Chondrocyte (in vitro differentiated cells): ENCODE data around the gene B3GAT1. TPM values are rescaled to one million over a fixed set of nuclear protein-coding genes. Genes with fewer than 3 reads are reported as not detected.
"Not testable (repeated sequence)": the region's sequence is repeated elsewhere in the genome, so short reads cannot be mapped to it uniquely, and the experiment has no call there.

Experiments
- DNase-seq: peaks from one replicate; pipeline ENCODE4 v3.0.0; 2021; ENCODE audit warnings: mixed read lengths, low spot score
- H3K27ac Mint-ChIP-seq: one replicate; pipeline ENCODE4 v1.8.0; 2021; ENCODE audit warnings: mild to moderate bottlenecking, moderate library complexity, mixed read lengths; ENCODE audit not compliant: unreplicated experiment
- H3K27me3 Mint-ChIP-seq: 2 replicates; pipeline ENCODE4 v1.8.0; 2021; ENCODE audit warnings: low read depth, mixed read lengths
- H3K36me3 Mint-ChIP-seq: 2 replicates; pipeline ENCODE4 v1.8.0; 2021; ENCODE audit warnings: low read depth, mixed read lengths
- H3K4me1 Mint-ChIP-seq: 2 replicates; pipeline ENCODE4 v1.8.0; 2021; ENCODE audit warnings: low read depth, mild to moderate bottlenecking, mixed read lengths
- H3K4me3 Mint-ChIP-seq: one replicate; pipeline ENCODE4 v1.8.0; 2021; ENCODE audit warnings: mild to moderate bottlenecking, moderate library complexity, mixed read lengths; ENCODE audit not compliant: unreplicated experiment
- H3K9me3 Mint-ChIP-seq: 2 replicates; pipeline ENCODE4 v1.8.0; 2021; ENCODE audit warnings: low read depth, mixed read lengths
- total RNA-seq: library from RNA; stranded (reverse); gene quantifications from 3 replicates; pipeline ENCODE4 v1.2.1, GENCODE V29; 2021
- TF ChIP-seq, protein P1 (sequence below): fragments of 200-600 bp; sonication (generic); IDR thresholded peaks from 2 replicates; pipeline ENCODE4 v1.5.0; 2021; ENCODE audit warnings: antibody characterized with exemption, mild to moderate bottlenecking, moderate library complexity

B3GAT1 gene
- total RNA-seq, 1 donor from 2014 or later, result 0.37 TPM

- peaks cover 2% of the 10 kb centered on the region for H3K36me3 Mint-ChIP-seq
- DNase-seq, result no peak
- H3K27ac Mint-ChIP-seq, result no peak overlapping the region
- TF ChIP-seq, protein P1, sequence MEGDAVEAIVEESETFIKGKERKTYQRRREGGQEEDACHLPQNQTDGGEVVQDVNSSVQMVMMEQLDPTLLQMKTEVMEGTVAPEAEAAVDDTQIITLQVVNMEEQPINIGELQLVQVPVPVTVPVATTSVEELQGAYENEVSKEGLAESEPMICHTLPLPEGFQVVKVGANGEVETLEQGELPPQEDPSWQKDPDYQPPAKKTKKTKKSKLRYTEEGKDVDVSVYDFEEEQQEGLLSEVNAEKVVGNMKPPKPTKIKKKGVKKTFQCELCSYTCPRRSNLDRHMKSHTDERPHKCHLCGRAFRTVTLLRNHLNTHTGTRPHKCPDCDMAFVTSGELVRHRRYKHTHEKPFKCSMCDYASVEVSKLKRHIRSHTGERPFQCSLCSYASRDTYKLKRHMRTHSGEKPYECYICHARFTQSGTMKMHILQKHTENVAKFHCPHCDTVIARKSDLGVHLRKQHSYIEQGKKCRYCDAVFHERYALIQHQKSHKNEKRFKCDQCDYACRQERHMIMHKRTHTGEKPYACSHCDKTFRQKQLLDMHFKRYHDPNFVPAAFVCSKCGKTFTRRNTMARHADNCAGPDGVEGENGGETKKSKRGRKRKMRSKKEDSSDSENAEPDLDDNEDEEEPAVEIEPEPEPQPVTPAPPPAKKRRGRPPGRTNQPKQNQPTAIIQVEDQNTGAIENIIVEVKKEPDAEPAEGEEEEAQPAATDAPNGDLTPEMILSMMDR, result no peak
- H3K4me3 Mint-ChIP-seq, result no peak overlapping the region
- H3K9me3 Mint-ChIP-seq, result no peaks in the 10 kb centered on the region
- H3K27me3 Mint-ChIP-seq, result peaks cover 27% of the 10 kb centered on the region
- H3K4me1 Mint-ChIP-seq, result peaks cover 9% of the 10 kb centered on the region
Measured at GRCh38 chr11:134346976-134347350, 65.1 kb downstream of the B3GAT1 start.

DNA sequence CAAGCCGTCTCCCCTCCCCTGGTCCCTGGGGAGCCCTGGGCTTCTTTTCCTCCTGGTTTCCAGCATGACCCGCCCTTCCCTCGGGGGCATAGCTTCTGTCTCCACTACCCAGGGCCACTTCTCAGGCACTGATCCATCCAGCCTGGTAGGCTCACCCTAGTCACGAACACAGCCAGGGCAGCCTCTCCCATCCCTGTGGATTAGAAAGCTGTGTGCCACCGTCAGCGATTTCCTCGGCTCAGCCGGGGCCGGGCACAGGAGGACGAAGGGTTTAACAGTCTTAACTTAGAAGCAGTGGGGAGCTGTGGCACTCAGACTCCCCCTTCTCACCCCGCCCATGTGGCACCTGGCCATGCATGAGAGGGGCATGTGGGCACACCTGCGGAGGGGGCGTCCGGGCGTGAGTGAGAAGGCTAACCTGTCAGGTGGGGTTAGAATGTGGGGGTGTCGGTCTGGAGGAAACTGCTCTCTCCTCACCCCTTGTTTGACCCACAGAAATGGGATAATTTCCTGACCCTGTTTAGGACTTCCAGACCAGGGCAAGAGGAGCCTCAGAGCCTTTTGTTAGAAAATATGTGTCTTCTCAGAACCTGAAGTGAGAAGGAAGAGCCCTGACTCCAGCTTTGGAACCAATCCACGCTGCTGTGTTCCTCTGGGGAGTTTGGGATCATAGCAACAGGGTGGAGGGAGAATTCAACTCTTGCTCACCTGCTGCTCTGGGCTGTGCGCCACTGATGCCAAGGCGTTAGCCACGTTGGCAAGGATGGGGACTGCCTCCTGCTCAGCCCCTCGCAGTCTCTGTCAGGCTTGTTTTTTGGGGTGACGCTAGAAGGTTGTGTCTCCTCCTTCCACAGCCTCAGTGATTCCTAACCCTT, 65.7 kb downstream of the B3GAT1 start:
- peaks cover 9% of the 10 kb centered on the region for H3K4me1 Mint-ChIP-seq
- no peak for DNase-seq
- H3K27me3 Mint-ChIP-seq, result peaks cover 27% of the 10 kb centered on the region
- H3K4me3 Mint-ChIP-seq, result no peak overlapping the region
- H3K36me3 Mint-ChIP-seq, result peaks cover 2% of the 10 kb centered on the region
- TF ChIP-seq, protein P1, result no peak
- no peak overlapping the region for H3K27ac Mint-ChIP-seq
- H3K9me3 Mint-ChIP-seq, result no peaks in the 10 kb centered on the region

- no peaks in the 10 kb centered on the region for H3K36me3 Mint-ChIP-seq
- no peak for DNase-seq
- TF ChIP-seq, protein P1, result no peak
Measured at GRCh38 chr11:134345237-134345550, 66.8 kb downstream of the B3GAT1 start.

GRCh38 chr11:134344497-134345236, 67.4 kb downstream of the B3GAT1 start:
- H3K36me3 Mint-ChIP-seq, DNase-seq, H3K4me3 Mint-ChIP-seq, H3K4me1 Mint-ChIP-seq, H3K9me3 Mint-ChIP-seq, H3K27ac Mint-ChIP-seq: not testable (repeated sequence)
- H3K27me3 Mint-ChIP-seq, result peaks cover 19% of the 10 kb centered on the region

More at GRCh38 chr11:134345237-134345550, 66.8 kb downstream of the B3GAT1 start:
- Mint-ChIP-seq H3K9me3 (no peaks in the 10 kb centered on the region), H3K4me1 (peaks cover 9% of the 10 kb centered on the region), H3K4me3 (no peak overlapping the region), H3K27ac (no peak overlapping the region), H3K27me3 (peaks cover 19% of the 10 kb centered on the region)

DNA sequence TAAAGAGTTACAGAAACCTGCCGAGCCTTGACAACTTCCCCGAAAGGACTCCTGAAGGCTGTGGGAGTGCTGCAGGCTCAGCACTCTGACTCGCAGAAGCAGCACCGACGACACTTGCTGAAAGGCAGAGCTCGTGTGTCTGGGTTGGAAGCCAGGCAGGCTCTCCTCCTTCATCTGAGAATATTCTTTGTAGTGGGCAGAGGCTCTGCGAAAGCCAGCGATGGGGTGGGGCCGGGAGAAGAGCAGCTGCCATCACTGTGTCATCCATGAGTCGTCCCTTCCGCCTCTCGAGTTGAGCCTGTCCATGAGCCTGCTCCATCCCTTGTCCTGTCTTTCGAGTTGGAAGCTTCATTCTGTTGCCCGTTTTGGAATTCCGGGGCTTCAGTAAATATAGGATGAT, 68.4 kb downstream of the B3GAT1 start:
- TF ChIP-seq, protein P1, result no peak
- Mint-ChIP-seq H3K9me3 (no peaks in the 10 kb centered on the region), H3K27ac (no peak overlapping the region), H3K36me3 (no peaks in the 10 kb centered on the region), H3K4me3 (no peak overlapping the region), H3K27me3 (peaks cover 12% of the 10 kb centered on the region), H3K4me1 (peaks cover 9% of the 10 kb centered on the region)
- DNase-seq, result no peak
